ENCODE results near the gene AURKB. TPM values are rescaled to one million over a fixed set of nuclear protein-coding genes. Genes with fewer than 3 reads are reported as not detected.

AURKB gene
- total RNA-seq, 1 donor from 2014 or later: 1.4 TPM

- intact Hi-C loops (cut with DNase I): loop anchor here (5.0 kb wide), 1 partner anchor 66 kb away; the partner anchor contains the start of gene HES7
- H3K4me3 ChIP-seq: peak overlapping the region; percentile 75
- H3K27ac ChIP-seq: peak overlapping the region; percentile 94
- peaks cover 39% of the 10 kb centered on the region for H3K4me1 ChIP-seq
- H3K9me3 ChIP-seq: no peaks in the 10 kb centered on the region
- DNase-seq (peak; percentile 65), ATAC-seq (no peak)
- H3K36me3 ChIP-seq: no peaks in the 10 kb centered on the region
- no peaks in the 10 kb centered on the region for H3K27me3 ChIP-seq
- no peak for TF ChIP-seq CTCF (IDR thresholded peaks at IDR 0.05)
Measured at GRCh38 chr17:8188263-8188839, 22.0 kb downstream of the AURKB start.

- Histone ChIP-seq H3K27ac (peak overlapping the region; percentile 80), H3K27me3 (no peaks in the 10 kb centered on the region), H3K4me3 (peak overlapping the region; percentile 75), H3K9me3 (no peaks in the 10 kb centered on the region), H3K4me1 (peaks cover 38% of the 10 kb centered on the region), H3K36me3 (no peaks in the 10 kb centered on the region)
- peak; percentile 90 for DNase-seq
- peak; percentile 54 for ATAC-seq
- intact Hi-C loops (cut with DNase I): loop anchor here (5.0 kb wide), 1 partner anchor 65 kb away; the partner anchor contains the start of gene HES7
- TF ChIP-seq CTCF (IDR thresholded peaks at IDR 0.05): no peak
Measured at GRCh38 chr17:8187517-8188262, 22.7 kb downstream of the AURKB start.

- peaks cover 31% of the 10 kb centered on the region for H3K4me1 ChIP-seq
- H3K4me3 ChIP-seq: peak overlapping the region; percentile 75
- ATAC-seq: peak; percentile 65
- intact Hi-C loops (cut with DNase I): loop anchor here (5.0 kb wide), 1 partner anchor 65 kb away; the partner anchor contains the start of gene HES7
- peak; percentile 92 for DNase-seq
- TF ChIP-seq CTCF (IDR thresholded peaks at IDR 0.05): peak; percentile 37
- H3K36me3 ChIP-seq: no peaks in the 10 kb centered on the region
- peak overlapping the region; percentile 80 for H3K27ac ChIP-seq
- H3K9me3 ChIP-seq: no peaks in the 10 kb centered on the region
- no peaks in the 10 kb centered on the region for H3K27me3 ChIP-seq
Measured at GRCh38 chr17:8186787-8187516, 23.4 kb downstream of the AURKB start.

- H3K9me3 ChIP-seq: no peaks in the 10 kb centered on the region
- TF ChIP-seq CTCF (IDR thresholded peaks at IDR 0.05): no peak
- H3K36me3 ChIP-seq: no peaks in the 10 kb centered on the region
- peak overlapping the region; percentile 80 for H3K27ac ChIP-seq
- DNase-seq: no peak
- H3K4me1 ChIP-seq: peaks cover 25% of the 10 kb centered on the region
- intact Hi-C loops (cut with DNase I): loop anchor here (5.0 kb wide), 1 partner anchor 64 kb away; the partner anchor contains the start of gene HES7
- no peak for ATAC-seq
- peak overlapping the region; percentile 75 for H3K4me3 ChIP-seq
- no peaks in the 10 kb centered on the region for H3K27me3 ChIP-seq
Measured at GRCh38 chr17:8186446-8186786, 24.0 kb downstream of the AURKB start.

GRCh38 chr17:8185582-8186445 is 24.6 kb downstream of the AURKB start:
- Histone ChIP-seq H3K4me1 (peaks cover 21% of the 10 kb centered on the region), H3K27ac (peak overlapping the region; percentile 80), H3K27me3 (no peaks in the 10 kb centered on the region), H3K4me3 (peak overlapping the region; percentile 75), H3K9me3 (no peaks in the 10 kb centered on the region), H3K36me3 (no peaks in the 10 kb centered on the region)
- DNase-seq: peak; percentile 93
- peak; percentile 22 for ATAC-seq
- intact Hi-C loops (cut with DNase I): loop anchor here (5.0 kb wide), 1 partner anchor 64 kb away; the partner anchor contains the start of gene HES7
- TF ChIP-seq CTCF (IDR thresholded peaks at IDR 0.05): no peak

Data from upper lobe of right lung (tissue), 1 donor.